Colonic mucosa (tissue), 4 donors: Measurements from ENCODE around the gene RNF130. TPM values are rescaled to one million over a fixed set of nuclear protein-coding genes. Genes with fewer than 3 reads are reported as not detected.

Experiments used
- DNase-seq: peaks from one replicate; pipeline ENCODE4 v3.0.0-alpha.2; 2020
- H3K27ac ChIP-seq: fragments of 200-600 bp; one replicate; pipeline ENCODE4 v1.8.0; 2021
- H3K27me3 ChIP-seq: fragments of 200-600 bp; one replicate; pipeline ENCODE4 v1.8.0; 2021
- H3K36me3 ChIP-seq: fragments of 200-600 bp; one replicate; pipeline ENCODE4 v1.8.0; 2021
- H3K4me1 ChIP-seq: fragments of 200-600 bp; one replicate; pipeline ENCODE4 v1.8.0; 2021; ENCODE audit warnings: mild to moderate bottlenecking
- H3K4me3 ChIP-seq: fragments of 200-600 bp; one replicate; pipeline ENCODE4 v1.8.0; 2021
- H3K9ac ChIP-seq, 2 donors: one replicate each; pipeline ENCODE4 v1.7.0; 2013; ENCODE audit warnings: control low read depth in 2 of 2, low read depth in 2 of 2, low read length in 2 of 2
- H3K9me3 ChIP-seq: fragments of 200-600 bp; one replicate; pipeline ENCODE4 v1.8.0; 2021
- intact Hi-C: fragments of 100-400 bp; cut with DNase I; formaldehyde crosslinking; loops from one replicate; pipeline ENCODE4 v1.14.1; 2022
- total RNA-seq, 2 donors: library from RNA; stranded (reverse); fragmentation: NEBNext Ultra II Directional in 1 of 2; extraction: Animal tissue kit (Norgen Biotek cat#: 25700) in 1 of 2; gene quantifications; one replicate each; pipeline ENCODE4 v1.2.1, GENCODE V29; 2021
- TF ChIP-seq, protein P1 (sequence below): fragments of 200-600 bp; IDR thresholded peaks from one replicate; pipeline ENCODE4 v1.8.0; 2022; ENCODE audit warnings: antibody characterized with exemption, mild to moderate bottlenecking
- donor health status: healthy.
- donor health status: DM: no; HTN: no; CAD: no.
- donor health status: DM: no; HTN: no; CAD: no.

RNF130 gene, protein sequence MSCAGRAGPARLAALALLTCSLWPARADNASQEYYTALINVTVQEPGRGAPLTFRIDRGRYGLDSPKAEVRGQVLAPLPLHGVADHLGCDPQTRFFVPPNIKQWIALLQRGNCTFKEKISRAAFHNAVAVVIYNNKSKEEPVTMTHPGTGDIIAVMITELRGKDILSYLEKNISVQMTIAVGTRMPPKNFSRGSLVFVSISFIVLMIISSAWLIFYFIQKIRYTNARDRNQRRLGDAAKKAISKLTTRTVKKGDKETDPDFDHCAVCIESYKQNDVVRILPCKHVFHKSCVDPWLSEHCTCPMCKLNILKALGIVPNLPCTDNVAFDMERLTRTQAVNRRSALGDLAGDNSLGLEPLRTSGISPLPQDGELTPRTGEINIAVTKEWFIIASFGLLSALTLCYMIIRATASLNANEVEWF
- 10 to 100 TPM; 32.0 to 41.7 TPM for total RNA-seq

DNA sequence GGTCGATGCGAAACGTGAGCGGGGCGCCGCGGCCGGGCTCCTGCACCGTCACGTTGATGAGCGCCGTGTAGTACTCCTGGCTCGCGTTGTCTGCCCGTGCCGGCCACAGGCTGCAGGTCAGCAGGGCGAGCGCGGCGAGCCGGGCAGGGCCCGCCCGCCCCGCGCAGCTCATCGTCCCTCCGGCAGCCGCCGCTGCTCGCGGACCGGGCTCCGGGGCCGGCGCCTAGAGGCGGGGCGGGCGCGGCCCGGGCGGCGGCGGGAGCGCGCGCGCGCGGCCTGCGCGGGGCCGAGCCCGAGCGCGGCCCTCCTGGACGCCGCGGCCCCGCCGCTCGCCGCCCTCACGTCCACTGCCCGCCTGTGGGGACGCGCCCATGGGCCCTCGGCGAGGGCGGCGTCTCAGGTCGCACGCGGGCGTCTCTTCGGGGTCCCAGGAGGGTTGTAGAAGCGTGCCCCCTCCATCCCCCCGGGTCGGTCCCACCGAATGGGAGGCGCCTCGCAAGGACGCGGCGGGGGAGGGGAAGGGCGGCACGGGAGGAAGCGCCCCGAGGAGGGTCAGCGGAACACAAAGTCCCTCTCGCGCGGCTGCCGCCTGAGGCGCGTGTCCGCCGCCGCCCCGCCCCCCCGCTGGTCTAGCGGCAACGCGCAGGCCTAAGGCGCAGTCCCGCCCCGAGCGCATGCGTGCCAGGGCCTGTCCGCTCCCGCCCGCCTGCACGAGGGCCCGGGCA is at the start of gene RNF130:
Gene RNF130, minus strand, starts transcription at position 229 of the 725 bp plus-strand sequence. Its CDS starts 57 bp downstream, at position 172.
- peak within 1 kb of the TSS; percentile 96 for H3K4me3 ChIP-seq
- H3K9me3 ChIP-seq = no peaks in the 10 kb centered on the region
- peaks cover 5% of the 10 kb centered on the region for H3K4me1 ChIP-seq
- intact Hi-C loops = no loop called here
- no peaks in the 10 kb centered on the region for H3K36me3 ChIP-seq
- DNase-seq = peak; percentile 93
- peak within 1 kb of the TSS; percentile 91 for H3K27ac ChIP-seq
- TF ChIP-seq, protein P1, sequence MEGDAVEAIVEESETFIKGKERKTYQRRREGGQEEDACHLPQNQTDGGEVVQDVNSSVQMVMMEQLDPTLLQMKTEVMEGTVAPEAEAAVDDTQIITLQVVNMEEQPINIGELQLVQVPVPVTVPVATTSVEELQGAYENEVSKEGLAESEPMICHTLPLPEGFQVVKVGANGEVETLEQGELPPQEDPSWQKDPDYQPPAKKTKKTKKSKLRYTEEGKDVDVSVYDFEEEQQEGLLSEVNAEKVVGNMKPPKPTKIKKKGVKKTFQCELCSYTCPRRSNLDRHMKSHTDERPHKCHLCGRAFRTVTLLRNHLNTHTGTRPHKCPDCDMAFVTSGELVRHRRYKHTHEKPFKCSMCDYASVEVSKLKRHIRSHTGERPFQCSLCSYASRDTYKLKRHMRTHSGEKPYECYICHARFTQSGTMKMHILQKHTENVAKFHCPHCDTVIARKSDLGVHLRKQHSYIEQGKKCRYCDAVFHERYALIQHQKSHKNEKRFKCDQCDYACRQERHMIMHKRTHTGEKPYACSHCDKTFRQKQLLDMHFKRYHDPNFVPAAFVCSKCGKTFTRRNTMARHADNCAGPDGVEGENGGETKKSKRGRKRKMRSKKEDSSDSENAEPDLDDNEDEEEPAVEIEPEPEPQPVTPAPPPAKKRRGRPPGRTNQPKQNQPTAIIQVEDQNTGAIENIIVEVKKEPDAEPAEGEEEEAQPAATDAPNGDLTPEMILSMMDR = no peak
- H3K27me3 ChIP-seq = no peaks in the 10 kb centered on the region
- peak within 1 kb of the TSS; percentile 83 to 89 for H3K9ac ChIP-seq

DNA sequence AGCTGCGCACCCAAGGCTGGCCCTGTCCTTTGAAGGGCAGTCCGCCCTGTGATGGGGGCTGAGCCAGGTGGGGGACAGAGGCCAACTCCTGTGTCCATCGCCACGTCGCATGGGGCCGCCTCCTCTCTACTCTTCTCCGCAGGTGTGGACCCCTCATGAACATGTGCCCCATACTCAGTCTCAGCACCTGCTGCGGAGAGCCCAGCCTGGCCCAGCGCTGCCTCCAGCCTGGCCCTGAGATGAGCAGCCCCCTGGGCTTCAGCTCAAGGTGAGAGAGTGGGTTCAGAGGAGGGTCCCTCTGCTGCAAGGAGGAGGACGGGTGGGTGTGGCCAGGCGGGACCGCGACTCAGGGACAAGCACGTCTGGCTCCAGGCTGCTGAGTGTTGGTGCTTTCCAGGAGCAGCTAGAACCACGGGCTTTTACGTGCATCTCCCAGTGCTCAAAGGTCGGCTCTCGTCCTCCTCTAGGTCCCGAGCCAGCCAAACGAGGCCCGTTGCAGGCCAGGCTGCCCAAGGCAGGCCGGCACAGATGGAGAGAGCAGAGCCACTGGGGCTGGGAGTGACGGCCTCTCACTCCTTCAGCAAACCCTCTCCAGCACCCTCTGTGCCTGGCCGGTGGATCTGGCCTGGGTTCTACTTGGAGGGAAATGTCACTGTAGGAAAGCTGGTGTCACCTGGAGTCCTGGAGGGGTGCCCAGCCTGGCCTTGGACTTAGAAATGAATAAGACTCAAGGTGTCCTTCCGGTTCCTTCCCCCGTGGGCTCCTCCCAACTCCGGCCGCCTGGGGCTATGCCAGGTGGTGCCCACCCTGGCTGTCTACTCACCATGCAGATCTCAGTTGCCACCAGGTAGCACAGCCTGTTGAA is 48.9 kb upstream of the RNF130 start:
- Histone ChIP-seq H3K4me1 (no peaks in the 10 kb centered on the region), H3K9me3 (no peaks in the 10 kb centered on the region), H3K36me3 (no peaks in the 10 kb centered on the region), H3K4me3 (no peak overlapping the region), H3K27ac (no peak overlapping the region), H3K9ac (no peak overlapping the region), H3K27me3 (no peaks in the 10 kb centered on the region)
- TF ChIP-seq, protein P1 = no peak
- no peak for DNase-seq
- intact Hi-C loops = no loop called here

GRCh38 chr5:180119903-180120236 is 48.3 kb upstream of the RNF130 start:
- no peaks in the 10 kb centered on the region for H3K36me3 ChIP-seq
- H3K9me3 ChIP-seq = no peaks in the 10 kb centered on the region
- no peak for DNase-seq
- intact Hi-C loops = no loop called here
- no peaks in the 10 kb centered on the region for H3K27me3 ChIP-seq
- no peak overlapping the region for H3K27ac ChIP-seq
- TF ChIP-seq, protein P1 = no peak
- H3K4me1 ChIP-seq = no peaks in the 10 kb centered on the region
- H3K4me3 ChIP-seq = no peak overlapping the region
- H3K9ac ChIP-seq = no peak overlapping the region

- no peaks in the 10 kb centered on the region for H3K36me3 ChIP-seq
- no peaks in the 10 kb centered on the region for H3K4me1 ChIP-seq
- intact Hi-C loops = no loop called here
- H3K9ac ChIP-seq = no peak overlapping the region
- no peak for DNase-seq
- H3K4me3 ChIP-seq = no peak overlapping the region
- H3K27me3 ChIP-seq = no peaks in the 10 kb centered on the region
- no peak overlapping the region for H3K27ac ChIP-seq
- TF ChIP-seq, protein P1 = no peak
- no peaks in the 10 kb centered on the region for H3K9me3 ChIP-seq
These were observed 47.7 kb upstream of the RNF130 start for GRCh38 chr5:180119031-180119902.
